Measurements from ENCODE around the gene LHFPL3.

Gene LHFPL3

DNA sequence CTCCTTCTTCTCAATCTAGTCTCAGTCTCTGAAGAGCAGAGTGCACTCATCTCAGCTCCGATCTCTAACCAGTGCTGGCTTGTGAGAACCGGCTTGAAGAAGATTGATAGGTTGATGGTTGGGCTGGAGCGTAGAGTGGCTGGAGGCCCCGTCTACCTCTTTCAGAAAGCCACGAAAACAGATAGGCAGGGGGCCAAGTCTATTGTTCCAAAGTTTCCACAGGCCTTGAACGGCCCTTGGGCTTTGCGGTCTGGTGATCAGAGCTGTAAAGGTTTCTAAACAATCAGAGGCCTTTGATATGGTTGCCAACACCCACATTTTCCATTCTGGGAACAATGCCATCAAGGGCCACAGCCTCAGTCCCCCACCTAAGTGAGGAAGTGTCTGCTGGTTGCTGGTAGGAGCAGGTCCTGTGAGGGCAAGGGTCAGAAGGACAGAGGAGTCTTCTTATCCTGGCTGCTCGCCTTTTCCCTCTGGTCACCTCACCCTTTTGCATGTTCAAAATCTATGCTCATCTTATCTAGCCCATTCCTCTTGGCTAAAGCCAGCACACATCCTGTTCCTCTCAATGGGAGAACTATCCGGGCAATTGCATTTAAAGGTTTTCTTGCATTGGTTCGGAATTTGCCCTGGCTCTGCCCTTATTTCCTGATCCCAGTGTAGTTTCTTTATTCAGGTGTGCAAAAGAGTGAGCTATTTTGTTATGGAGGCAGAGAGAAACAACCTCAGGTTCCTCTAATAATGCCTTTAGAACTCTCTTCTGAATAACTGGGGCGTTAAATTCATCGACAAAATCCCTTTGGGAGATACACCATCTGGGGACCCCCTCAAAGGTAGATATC lies 615.3 kb downstream of the LHFPL3 start:
- TF ChIP-seq, protein P1, sequence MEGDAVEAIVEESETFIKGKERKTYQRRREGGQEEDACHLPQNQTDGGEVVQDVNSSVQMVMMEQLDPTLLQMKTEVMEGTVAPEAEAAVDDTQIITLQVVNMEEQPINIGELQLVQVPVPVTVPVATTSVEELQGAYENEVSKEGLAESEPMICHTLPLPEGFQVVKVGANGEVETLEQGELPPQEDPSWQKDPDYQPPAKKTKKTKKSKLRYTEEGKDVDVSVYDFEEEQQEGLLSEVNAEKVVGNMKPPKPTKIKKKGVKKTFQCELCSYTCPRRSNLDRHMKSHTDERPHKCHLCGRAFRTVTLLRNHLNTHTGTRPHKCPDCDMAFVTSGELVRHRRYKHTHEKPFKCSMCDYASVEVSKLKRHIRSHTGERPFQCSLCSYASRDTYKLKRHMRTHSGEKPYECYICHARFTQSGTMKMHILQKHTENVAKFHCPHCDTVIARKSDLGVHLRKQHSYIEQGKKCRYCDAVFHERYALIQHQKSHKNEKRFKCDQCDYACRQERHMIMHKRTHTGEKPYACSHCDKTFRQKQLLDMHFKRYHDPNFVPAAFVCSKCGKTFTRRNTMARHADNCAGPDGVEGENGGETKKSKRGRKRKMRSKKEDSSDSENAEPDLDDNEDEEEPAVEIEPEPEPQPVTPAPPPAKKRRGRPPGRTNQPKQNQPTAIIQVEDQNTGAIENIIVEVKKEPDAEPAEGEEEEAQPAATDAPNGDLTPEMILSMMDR (IDR thresholded peaks at IDR 0.05): no peak

DNA sequence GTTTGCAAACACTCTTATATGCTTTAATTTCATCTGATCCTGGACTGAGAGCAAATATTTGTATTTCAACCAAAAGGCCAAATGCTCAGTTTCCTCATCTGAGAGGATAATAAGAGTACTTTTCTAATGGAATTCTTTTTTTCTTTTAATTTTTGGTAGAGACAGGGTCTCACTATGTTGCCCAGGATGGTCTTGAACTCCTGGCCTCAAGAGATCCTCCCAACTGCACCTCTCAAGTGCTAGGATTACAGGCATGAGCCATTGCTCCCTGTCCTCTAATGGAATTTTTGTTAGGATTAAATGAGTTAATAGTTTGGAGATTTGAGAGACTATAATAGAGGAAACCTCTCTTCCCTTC lies 617.2 kb downstream of the LHFPL3 start:
- TF ChIP-seq, protein P1 (IDR thresholded peaks at IDR 0.05): no peak

DNA sequence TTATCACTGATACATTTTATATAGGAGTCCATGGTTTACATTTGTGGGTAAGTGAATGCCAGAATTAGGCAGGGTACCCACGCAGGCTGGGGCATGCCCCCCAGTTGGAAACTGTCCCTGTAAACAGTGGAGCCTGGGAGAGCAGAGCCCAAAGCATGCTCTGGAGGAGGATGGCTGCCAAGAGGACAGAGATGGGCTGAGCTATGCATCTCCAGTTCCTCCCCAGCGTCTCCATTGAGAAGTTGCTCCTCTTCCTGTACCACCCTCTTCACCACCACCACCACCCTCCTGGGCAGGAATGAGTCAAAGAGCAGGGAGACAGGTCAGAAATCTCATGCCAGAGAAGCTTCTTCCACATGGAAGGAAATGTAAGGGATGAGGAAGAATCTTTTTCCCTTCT lies 617.9 kb downstream of the LHFPL3 start:
- TF ChIP-seq, protein P1 (IDR thresholded peaks at IDR 0.05): no peak

DNA sequence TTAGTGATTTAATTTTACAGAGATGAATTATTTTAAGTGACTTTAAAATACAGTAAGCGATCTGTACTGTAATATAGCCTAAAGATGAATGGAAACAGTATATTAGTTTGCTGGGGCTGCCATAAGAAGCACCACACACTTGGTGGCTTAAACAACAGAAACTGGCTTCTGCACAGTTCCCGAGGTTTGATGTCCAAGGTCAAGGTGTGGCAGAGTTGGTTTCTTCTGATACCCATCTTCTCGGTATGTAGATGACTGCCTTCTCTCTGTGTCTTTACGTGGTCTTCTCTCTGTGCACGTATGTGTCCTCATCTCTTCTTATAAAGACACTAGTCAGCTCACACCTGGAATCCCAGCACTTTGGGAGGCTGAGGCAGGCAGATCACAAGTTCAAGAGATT lies 621.6 kb downstream of the LHFPL3 start:
- TF ChIP-seq, protein P1 (IDR thresholded peaks at IDR 0.05): no peak

DNA sequence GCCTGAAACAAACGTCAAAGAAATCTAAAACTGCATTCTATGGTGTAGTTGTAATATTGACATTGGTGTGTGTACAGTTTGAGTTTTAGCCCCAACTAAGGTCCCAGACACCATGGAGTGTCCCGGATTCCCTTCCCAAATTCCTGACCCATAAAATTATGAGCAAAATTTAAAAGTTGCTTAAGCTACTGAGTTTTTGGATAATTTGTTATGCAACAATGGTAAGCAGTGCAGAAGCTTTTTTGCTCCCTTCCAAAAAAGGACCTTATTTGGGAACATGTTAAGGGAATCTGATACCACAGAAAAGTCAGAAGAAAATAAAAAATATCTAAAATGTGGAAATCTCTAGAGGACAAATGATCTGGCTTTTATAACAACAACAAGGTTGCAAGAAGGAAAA lies 622.4 kb downstream of the LHFPL3 start:
- TF ChIP-seq, protein P1 (IDR thresholded peaks at IDR 0.05): no peak

DNA sequence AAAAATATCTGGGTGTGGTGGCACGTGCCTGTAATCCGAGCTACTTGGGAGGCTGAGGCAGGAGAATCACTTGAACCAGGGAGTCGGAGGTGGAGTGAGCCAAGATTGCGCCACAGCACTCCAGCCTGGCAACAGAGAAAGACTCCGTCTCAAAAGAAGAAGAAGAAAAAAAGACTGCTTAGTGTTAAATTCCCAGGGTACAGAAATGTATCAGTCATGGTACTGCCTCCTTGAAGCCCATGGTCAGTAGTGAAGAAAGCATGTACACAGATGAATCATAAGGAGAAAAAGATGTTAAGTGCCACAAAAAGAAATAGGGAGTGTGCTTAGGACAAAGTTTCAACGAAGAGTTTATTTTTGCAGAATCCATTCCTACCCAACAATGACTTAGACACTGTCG lies 623.1 kb downstream of the LHFPL3 start:
- TF ChIP-seq, protein P1 (IDR thresholded peaks at IDR 0.05): no peak

DNA sequence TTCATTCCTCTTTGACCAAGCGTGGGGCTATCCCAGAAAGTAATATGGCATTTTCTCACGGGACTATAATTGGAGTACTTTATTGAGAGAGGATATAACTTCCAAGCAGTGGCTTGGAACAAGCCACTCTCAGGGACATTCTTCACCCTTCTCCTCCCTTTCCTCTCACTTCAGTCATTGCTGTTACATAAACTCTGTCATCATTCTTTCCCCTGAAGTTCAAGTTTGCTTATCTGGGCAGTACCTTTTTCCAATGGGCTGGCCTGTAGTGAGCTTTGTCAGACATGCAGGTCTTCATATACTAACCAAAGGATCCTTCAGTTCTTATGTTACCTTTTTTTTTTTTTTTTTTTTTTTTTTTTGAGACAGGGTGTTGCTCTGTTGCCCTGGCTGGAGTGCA lies 626.9 kb downstream of the LHFPL3 start:
- TF ChIP-seq, protein P1 (IDR thresholded peaks at IDR 0.05): no peak
